Adipose tissue (tissue), 3 donors: ENCODE data around the gene PAX2. TPM values are rescaled to one million over a fixed set of nuclear protein-coding genes. Genes with fewer than 3 reads are reported as not detected.

Experiments used
- H3K27ac ChIP-seq: one replicate; pipeline ENCODE4 v1.5.1; 2013; ENCODE audit warnings: low read depth, low read length
- WGBS, 3 donors: extraction: QIAGEN DNeasy Blood & Tissue Kit; methylation state at CpG; one replicate each; pipeline ENCODE4 v1.1.7; 2013; 5-methylcytosine and 5-hydroxymethylcytosine counted together
- polyA plus RNA-seq, 3 donors: library from polyadenylated mRNA; stranded (reverse); fragments of 200-250 nt; gene quantifications; one replicate each; pipeline ENCODE4 v1.2.3, GENCODE V29; 2013
- donor health status: healthy with polysubstance abuse.
- donor health status: Bipolar disorder and iron deficiency.
- donor health status: healthy.

PAX2 gene
- polyA plus RNA-seq, 3 donors = 0.17 TPM; not detected in 2

GRCh38 chr10:100802607-100803006 is 57.2 kb downstream of the PAX2 start:
- H3K27ac ChIP-seq = no peak overlapping the region
- 52 to 67% (median 53%) methylated on average over 10 of the region's 10 CpGs for WGBS, 3 donors

DNA sequence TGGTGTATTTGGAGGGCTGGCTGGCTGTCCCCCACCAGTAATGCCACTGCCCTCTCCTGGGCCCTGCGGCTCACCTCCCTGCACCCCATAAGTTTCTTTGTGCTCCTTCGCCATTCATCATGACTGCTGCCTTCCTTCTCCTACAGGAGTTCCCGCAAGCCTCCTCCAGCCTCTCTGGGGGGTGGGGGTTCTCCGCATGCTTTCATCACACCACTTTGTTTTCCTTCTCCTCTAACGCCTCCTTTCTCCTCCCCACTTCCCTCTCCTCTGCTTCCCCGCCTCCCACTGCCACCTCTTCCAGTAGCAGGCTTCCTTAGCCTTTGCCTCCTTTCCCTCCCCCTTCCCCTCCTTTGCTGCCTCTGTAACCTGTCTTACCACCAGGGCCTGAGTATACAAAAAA is 58.1 kb downstream of the PAX2 start:
- H3K27ac ChIP-seq = no peak overlapping the region
- WGBS, 3 donors = 41 to 69% (median 45%) methylated on average over 6 of the region's 6 CpGs

- H3K27ac ChIP-seq = no peak overlapping the region
- WGBS, 3 donors = 55 to 69% (median 64%) methylated on average over 7 of the region's 7 CpGs
Measured at GRCh38 chr10:100803908-100804307, 58.5 kb downstream of the PAX2 start.

- H3K27ac ChIP-seq = no peak overlapping the region
Measured at GRCh38 chr10:100805543-100806355, 60.4 kb downstream of the PAX2 start.

DNA sequence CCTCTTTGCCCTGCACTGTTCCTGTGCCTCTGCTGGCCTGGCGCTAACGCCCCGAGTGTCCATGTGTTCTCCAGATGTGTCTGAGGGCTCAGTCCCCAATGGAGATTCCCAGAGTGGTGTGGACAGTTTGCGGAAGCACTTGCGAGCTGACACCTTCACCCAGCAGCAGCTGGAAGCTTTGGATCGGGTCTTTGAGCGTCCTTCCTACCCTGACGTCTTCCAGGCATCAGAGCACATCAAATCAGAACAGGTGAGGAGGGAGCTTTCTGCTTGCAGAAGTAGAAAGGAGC is 60.9 kb downstream of the PAX2 start:
- 73 to 78% (median 73%) methylated on average over 8 of the region's 8 CpGs for WGBS, 3 donors
- H3K27ac ChIP-seq = no peak overlapping the region

More at GRCh38 chr10:100805543-100806355, 60.4 kb downstream of the PAX2 start:
- WGBS, 3 donors = 70 to 75% (median 73%) methylated on average over 14 of the region's 14 CpGs

DNA sequence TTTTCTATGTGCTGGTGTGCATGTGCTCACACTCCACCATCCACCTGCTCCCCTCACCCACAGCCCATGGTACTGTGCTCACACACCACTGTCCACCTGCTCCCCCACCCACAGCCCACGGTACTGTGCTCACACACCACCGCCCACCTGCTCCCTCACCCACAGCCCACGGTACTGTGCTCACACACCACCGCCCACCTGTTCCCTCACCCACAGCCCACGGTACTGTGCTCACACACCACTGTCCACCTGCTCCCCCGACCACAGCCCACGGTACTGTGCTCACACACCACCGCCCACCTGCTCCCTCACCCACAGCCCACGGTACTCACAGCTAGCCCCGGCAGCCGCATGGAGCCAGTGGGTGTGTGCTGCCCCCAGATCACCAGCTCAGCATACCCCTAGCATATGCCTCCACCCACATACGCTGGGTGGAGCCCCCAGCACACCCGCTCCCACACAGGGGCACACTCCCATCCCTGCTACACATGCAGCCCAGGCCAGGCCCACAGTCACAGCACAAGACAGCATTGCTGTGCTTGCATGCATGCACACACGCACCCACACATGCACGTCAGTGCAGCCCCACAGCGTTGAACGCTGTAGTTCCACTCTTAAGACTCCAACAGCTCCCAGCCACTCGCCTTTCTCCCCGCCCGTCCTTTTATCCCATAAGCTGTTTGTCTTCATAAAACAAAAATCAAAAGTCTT is 62.0 kb downstream of the PAX2 start:
- H3K27ac ChIP-seq = no peak overlapping the region
- 62 to 78% (median 75%) methylated on average over 19 to 20 of the region's 20 CpGs for WGBS, 3 donors

GRCh38 chr10:100808876-100809275 is 63.5 kb downstream of the PAX2 start:
- WGBS, 3 donors = 77 to 82% (median 81%) methylated on average over 10 of the region's 10 CpGs
- H3K27ac ChIP-seq = no peak overlapping the region

GRCh38 chr10:100810091-100810834 is 64.9 kb downstream of the PAX2 start:
- WGBS, 3 donors = 79 to 86% (median 80%) methylated on average over 13 to 14 of the region's 14 CpGs

GRCh38 chr10:100810835-100811116 is 65.4 kb downstream of the PAX2 start:
- WGBS, 3 donors = 43 to 89% (median 84%) methylated on average over 7 of the region's 7 CpGs

More at GRCh38 chr10:100810091-100810834, 64.9 kb downstream of the PAX2 start:
- no peak overlapping the region for H3K27ac ChIP-seq

DNA sequence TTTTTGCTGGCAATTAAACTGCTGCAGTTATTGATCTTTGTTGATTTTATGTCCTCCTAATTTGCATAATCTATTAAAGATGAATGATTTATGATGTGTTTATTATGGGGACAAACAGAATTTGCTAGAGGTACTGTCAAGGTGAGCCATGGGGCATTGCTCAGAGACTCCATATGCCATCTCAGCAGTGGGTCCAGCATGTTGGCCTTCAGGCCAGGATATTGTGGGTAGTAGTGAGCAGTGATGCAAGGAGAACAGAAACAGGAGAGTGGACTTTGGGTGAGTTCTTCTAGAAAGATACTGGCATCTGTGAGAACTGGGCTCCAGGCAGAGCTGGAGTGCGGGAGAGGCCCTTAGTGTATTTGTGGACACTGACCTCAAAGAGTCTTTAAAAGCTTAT is 65.9 kb downstream of the PAX2 start:
- 95 to 100% (median 96%) methylated on average over 1 of the region's 1 CpG for WGBS, 3 donors
- no peak overlapping the region for H3K27ac ChIP-seq

More at GRCh38 chr10:100810835-100811116, 65.4 kb downstream of the PAX2 start:
- H3K27ac ChIP-seq = no peak overlapping the region

GRCh38 chr10:100811752-100812750 is 66.7 kb downstream of the PAX2 start:
- H3K27ac ChIP-seq = no peak overlapping the region
- 71 to 78% (median 72%) methylated on average over 16 of the region's 16 CpGs for WGBS, 3 donors

DNA sequence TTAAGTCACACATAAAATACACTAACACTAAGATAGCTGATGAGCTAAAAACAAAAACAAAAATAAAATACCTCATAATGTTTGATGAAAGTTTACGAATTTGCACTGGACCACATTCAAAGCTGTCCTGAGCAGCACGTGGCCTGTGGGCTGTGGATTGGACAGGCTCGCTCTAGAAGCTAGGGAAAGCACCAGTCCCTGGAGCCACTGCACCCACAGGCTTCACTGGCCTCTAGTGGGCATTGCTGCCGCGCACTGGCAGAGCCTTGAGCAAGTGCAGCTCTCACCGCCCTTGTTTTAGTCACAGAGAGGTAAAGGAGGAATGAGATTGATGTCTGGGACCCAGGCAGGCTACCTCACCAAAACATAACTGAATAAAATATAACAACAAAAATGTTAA is 67.6 kb downstream of the PAX2 start:
- 78 to 86% (median 83%) methylated on average over 6 of the region's 6 CpGs for WGBS, 3 donors
- no peak overlapping the region for H3K27ac ChIP-seq

DNA sequence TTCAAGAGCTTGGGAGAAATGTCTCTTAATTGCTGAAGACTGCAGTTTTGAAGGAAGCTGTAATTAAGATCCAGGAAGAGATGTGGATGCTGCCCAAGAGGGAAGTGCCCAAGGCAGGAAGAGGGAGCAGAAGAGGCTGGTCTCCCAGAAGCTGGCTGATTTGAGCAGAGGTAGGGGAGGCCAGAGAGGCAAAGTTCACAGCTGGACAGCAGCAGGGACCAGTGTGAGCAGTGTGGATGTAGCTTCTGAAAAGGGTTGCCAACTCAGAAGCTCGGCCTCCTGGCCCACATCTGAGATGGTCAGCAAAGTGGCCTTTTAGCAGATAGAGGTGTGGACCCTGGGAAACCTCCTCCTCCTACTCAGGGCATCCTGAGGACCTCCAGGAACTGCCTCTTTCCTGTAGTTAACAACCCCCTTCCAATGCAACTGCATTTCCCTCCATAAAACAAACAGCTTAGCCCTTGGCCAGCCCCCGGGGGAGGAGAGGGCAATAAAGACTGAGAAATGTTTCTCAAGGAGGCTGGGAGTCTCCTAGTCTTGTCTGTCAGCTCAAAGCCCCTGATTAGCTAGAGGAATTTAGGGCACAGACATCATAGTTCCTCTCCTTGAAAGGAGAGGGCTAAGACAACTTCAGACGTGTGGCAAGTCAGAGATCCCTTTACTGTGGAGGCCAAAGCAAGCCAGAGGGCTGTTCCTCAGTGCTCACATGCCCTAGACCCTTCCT is 69.5 kb downstream of the PAX2 start:
- 17 to 33% (median 24%) methylated on average over 3 of the region's 3 CpGs for WGBS, 3 donors
- no peak overlapping the region for H3K27ac ChIP-seq

DNA sequence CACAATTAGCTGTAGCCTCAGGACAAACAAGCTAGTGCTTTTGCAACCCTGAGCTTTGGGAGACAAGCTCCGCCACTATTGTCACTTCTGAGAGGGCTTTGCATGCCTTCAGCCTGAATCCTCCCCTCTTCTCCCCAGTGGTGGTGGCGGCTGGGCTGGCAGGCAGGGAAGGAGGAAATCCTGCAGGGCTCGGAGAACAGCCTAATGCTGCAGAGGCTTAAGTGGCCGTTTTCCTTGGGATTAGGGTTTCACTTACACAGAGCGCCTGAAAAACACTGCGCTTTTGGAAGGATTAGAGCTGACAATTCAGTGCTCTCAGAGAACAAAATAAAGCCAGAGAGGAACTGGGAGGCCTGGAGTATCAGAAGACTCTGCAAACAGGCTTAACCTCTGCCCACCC is 71.3 kb downstream of the PAX2 start:
- 50 to 57% (median 53%) methylated on average over 6 of the region's 6 CpGs for WGBS, 3 donors
- no peak overlapping the region for H3K27ac ChIP-seq

DNA sequence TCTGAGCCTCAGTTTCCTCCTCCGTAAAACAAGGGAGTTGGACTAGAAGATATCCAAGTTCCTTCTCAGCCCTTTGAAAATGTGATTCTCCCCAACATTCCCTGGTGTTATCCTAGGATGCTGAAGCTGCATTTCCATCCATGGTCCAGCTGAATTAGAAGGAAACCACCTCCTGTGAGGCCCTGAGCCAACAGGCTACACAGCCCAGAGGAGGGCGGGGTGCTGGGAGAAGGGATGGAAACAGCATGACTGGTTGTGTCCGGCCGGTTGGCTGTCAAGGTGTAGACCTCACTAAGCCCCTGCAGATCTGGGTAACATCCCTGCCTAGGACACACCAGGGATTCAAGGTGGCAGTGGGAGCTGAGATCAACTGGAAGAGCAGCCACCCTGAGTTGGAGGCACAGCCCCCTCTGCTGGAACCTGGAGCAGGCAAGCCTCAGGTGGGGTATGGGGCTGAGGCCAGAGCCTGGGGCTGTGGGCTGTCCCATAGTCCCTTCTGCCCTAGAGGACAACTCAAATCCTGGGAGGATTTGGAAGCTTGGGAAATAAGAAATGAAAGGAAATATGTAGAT is 72.0 kb downstream of the PAX2 start:
- WGBS, 3 donors = 69 to 74% (median 72%) methylated on average over 4 of the region's 4 CpGs
- H3K27ac ChIP-seq = no peak overlapping the region

DNA sequence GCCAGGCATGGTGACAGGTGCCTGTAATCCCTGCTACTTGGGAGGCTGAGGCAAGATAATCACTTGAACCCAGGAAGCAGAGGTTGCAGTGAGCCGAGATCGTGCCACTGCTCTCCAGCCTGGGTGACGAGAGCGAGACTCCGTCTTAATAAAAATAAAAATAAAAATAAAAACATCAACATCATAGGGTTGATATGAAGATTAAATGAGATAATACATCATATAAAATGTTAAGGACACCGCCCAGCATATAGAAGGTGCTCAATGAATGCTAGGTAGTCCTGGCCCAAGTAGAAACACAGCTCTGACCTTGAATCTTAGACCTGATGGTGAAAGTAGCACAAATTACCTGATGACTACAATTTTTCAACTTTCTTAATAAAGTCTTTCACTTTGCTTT is 74.0 kb downstream of the PAX2 start:
- H3K27ac ChIP-seq = no peak overlapping the region
- 91 to 93% (median 93%) methylated on average over 6 of the region's 6 CpGs for WGBS, 3 donors

GRCh38 chr10:100823194-100823593 is 77.8 kb downstream of the PAX2 start:
- WGBS, 3 donors = 50 to 57% (median 50%) methylated on average over 3 of the region's 3 CpGs

More at GRCh38 chr10:100823194-100823593, 77.8 kb downstream of the PAX2 start:
- H3K27ac ChIP-seq = no peak overlapping the region
